T-helper 17 cell (primary cell): ENCODE results near the gene SH3TC1. TPM values are rescaled to one million over a fixed set of nuclear protein-coding genes. Genes with fewer than 3 reads are reported as not detected.

Source experiments
- ATAC-seq: fragments of 150-1000 bp; cut with Tn5 transposase; 2 replicates; pipeline ENCODE4 v1.10.0; 2021; ENCODE audit warnings: mild to moderate bottlenecking, moderate library complexity
- DNase-seq, 3 donors: peaks; one replicate each; pipeline versions ENCODE4 v3.0.0 to v3.0.0-alpha.2; 2020 to 2021
- H3K9me3 ChIP-seq: one replicate; pipeline ENCODE4 v1.7.0; 2013; ENCODE audit warnings: low read length, mild to moderate bottlenecking; ENCODE audit not compliant: control insufficient read depth, poor library complexity, severe bottlenecking
- H3K27ac Mint-ChIP-seq: one replicate; pipeline ENCODE4 v1.8.0; 2022; ENCODE audit warnings: mild to moderate bottlenecking, moderate library complexity, mixed read lengths
- H3K27me3 Mint-ChIP-seq: one replicate; pipeline ENCODE4 v1.8.0; 2022; ENCODE audit warnings: mixed read lengths
- H3K36me3 Mint-ChIP-seq: one replicate; pipeline ENCODE4 v1.8.0; 2022; ENCODE audit warnings: low read depth, mixed read lengths
- H3K4me1 Mint-ChIP-seq: one replicate; pipeline ENCODE4 v1.8.0; 2022; ENCODE audit warnings: mild to moderate bottlenecking, mixed read lengths
- H3K4me3 Mint-ChIP-seq: one replicate; pipeline ENCODE4 v1.8.0; 2022; ENCODE audit warnings: mild to moderate bottlenecking, moderate library complexity, mixed read lengths
- total RNA-seq, 4 donors: library from RNA in 2 of 4; stranded (reverse) in 2 of 4; gene quantifications; one replicate each; pipeline ENCODE4 v1.2.3 and lab custom pipeline; 2022 to 2026

The SH3TC1 gene
- total RNA-seq, 2 donors from 2014 or later = 134 TPM

GRCh38 chr4:8250637-8251036, 51.5 kb downstream of the SH3TC1 start:
- Mint-ChIP-seq H3K36me3 (no peaks in the 10 kb centered on the region), H3K27me3 (peaks cover 4% of the 10 kb centered on the region), H3K4me3 (no peak overlapping the region), H3K4me1 (peaks cover 2% of the 10 kb centered on the region), H3K27ac (no peak overlapping the region)
- DNase-seq (no peak), ATAC-seq (no peak)
- H3K9me3 ChIP-seq = no peaks in the 10 kb centered on the region

GRCh38 chr4:8251110-8251883, 52.2 kb downstream of the SH3TC1 start:
- no peak for DNase-seq
- Mint-ChIP-seq H3K4me1 (peaks cover 2% of the 10 kb centered on the region), H3K4me3 (no peak overlapping the region), H3K27ac (no peak overlapping the region), H3K27me3 (peaks cover 4% of the 10 kb centered on the region), H3K36me3 (no peaks in the 10 kb centered on the region)
- no peak for ATAC-seq
- H3K9me3 ChIP-seq = no peaks in the 10 kb centered on the region

GRCh38 chr4:8252301-8253173, 53.4 kb downstream of the SH3TC1 start:
- no peak for DNase-seq
- peaks cover 4% of the 10 kb centered on the region for H3K27me3 Mint-ChIP-seq
- ATAC-seq = peak; percentile 23
- H3K4me3 Mint-ChIP-seq = no peak overlapping the region
- peaks cover 2% of the 10 kb centered on the region for H3K4me1 Mint-ChIP-seq
- no peaks in the 10 kb centered on the region for H3K36me3 Mint-ChIP-seq
- H3K9me3 ChIP-seq = no peaks in the 10 kb centered on the region
- no peak overlapping the region for H3K27ac Mint-ChIP-seq

GRCh38 chr4:8254076-8254475, 55.0 kb downstream of the SH3TC1 start:
- no peak for ATAC-seq
- no peaks in the 10 kb centered on the region for H3K36me3 Mint-ChIP-seq
- no peak overlapping the region for H3K4me3 Mint-ChIP-seq
- peaks cover 2% of the 10 kb centered on the region for H3K4me1 Mint-ChIP-seq
- DNase-seq = no peak
- peaks cover 4% of the 10 kb centered on the region for H3K27me3 Mint-ChIP-seq
- H3K27ac Mint-ChIP-seq = no peak overlapping the region
- no peaks in the 10 kb centered on the region for H3K9me3 ChIP-seq

- H3K27me3 Mint-ChIP-seq = peaks cover 6% of the 10 kb centered on the region
- H3K9me3 ChIP-seq = no peaks in the 10 kb centered on the region
- H3K4me1 Mint-ChIP-seq = no peaks in the 10 kb centered on the region
- H3K36me3 Mint-ChIP-seq = no peaks in the 10 kb centered on the region
- ATAC-seq = no peak
- H3K4me3 Mint-ChIP-seq = no peak overlapping the region
- no peak for DNase-seq
- H3K27ac Mint-ChIP-seq = peak overlapping the region; percentile 68
These were observed 56.8 kb downstream of the SH3TC1 start for GRCh38 chr4:8255698-8256441.

- Mint-ChIP-seq H3K27me3 (peaks cover 12% of the 10 kb centered on the region), H3K27ac (peak overlapping the region; percentile 1), H3K4me1 (no peaks in the 10 kb centered on the region), H3K36me3 (no peaks in the 10 kb centered on the region), H3K4me3 (no peak overlapping the region)
- DNase-seq (no peak), ATAC-seq (no peak)
- H3K9me3 ChIP-seq = no peaks in the 10 kb centered on the region
These were observed 58.8 kb downstream of the SH3TC1 start for GRCh38 chr4:8257854-8258253.

- Mint-ChIP-seq H3K36me3 (no peaks in the 10 kb centered on the region), H3K27ac (peak overlapping the region; percentile 1), H3K27me3 (peaks cover 19% of the 10 kb centered on the region), H3K4me1 (no peaks in the 10 kb centered on the region), H3K4me3 (no peak overlapping the region)
- H3K9me3 ChIP-seq = no peaks in the 10 kb centered on the region
- ATAC-seq = no peak
- DNase-seq = no peak
These were observed 59.6 kb downstream of the SH3TC1 start for GRCh38 chr4:8258552-8259212.

GRCh38 chr4:8259743-8260430, 60.8 kb downstream of the SH3TC1 start:
- ATAC-seq (no peak), DNase-seq (no peak)
- H3K27me3 Mint-ChIP-seq = peaks cover 31% of the 10 kb centered on the region
- H3K4me3 Mint-ChIP-seq = no peak overlapping the region
- H3K27ac Mint-ChIP-seq = no peak overlapping the region
- no peaks in the 10 kb centered on the region for H3K9me3 ChIP-seq
- H3K36me3 Mint-ChIP-seq = no peaks in the 10 kb centered on the region
- H3K4me1 Mint-ChIP-seq = no peaks in the 10 kb centered on the region

GRCh38 chr4:8260656-8261111, 61.6 kb downstream of the SH3TC1 start:
- no peaks in the 10 kb centered on the region for H3K9me3 ChIP-seq
- no peaks in the 10 kb centered on the region for H3K36me3 Mint-ChIP-seq
- H3K4me3 Mint-ChIP-seq = no peak overlapping the region
- no peaks in the 10 kb centered on the region for H3K4me1 Mint-ChIP-seq
- H3K27me3 Mint-ChIP-seq = peaks cover 32% of the 10 kb centered on the region
- no peak overlapping the region for H3K27ac Mint-ChIP-seq
- ATAC-seq (no peak), DNase-seq (no peak)

GRCh38 chr4:8261851-8262535, 62.9 kb downstream of the SH3TC1 start:
- H3K4me1 Mint-ChIP-seq = no peaks in the 10 kb centered on the region
- H3K36me3 Mint-ChIP-seq = no peaks in the 10 kb centered on the region
- no peak for DNase-seq
- H3K9me3 ChIP-seq = no peaks in the 10 kb centered on the region
- no peak overlapping the region for H3K4me3 Mint-ChIP-seq
- no peak for ATAC-seq
- no peak overlapping the region for H3K27ac Mint-ChIP-seq
- H3K27me3 Mint-ChIP-seq = peaks cover 38% of the 10 kb centered on the region

GRCh38 chr4:8262637-8263322, 63.7 kb downstream of the SH3TC1 start:
- Mint-ChIP-seq H3K36me3 (no peaks in the 10 kb centered on the region), H3K4me1 (no peaks in the 10 kb centered on the region), H3K4me3 (no peak overlapping the region), H3K27ac (no peak overlapping the region), H3K27me3 (peaks cover 40% of the 10 kb centered on the region)
- ATAC-seq (no peak), DNase-seq (no peak)
- no peaks in the 10 kb centered on the region for H3K9me3 ChIP-seq
